ENCODE data around the gene AHRR. TPM values are rescaled to one million over a fixed set of nuclear protein-coding genes. Genes with fewer than 3 reads are reported as not detected.

The AHRR gene
- total and polyA plus RNA-seq, 2 experiments from 2014 or later, result 0.27 to 1.8 TPM

DNA sequence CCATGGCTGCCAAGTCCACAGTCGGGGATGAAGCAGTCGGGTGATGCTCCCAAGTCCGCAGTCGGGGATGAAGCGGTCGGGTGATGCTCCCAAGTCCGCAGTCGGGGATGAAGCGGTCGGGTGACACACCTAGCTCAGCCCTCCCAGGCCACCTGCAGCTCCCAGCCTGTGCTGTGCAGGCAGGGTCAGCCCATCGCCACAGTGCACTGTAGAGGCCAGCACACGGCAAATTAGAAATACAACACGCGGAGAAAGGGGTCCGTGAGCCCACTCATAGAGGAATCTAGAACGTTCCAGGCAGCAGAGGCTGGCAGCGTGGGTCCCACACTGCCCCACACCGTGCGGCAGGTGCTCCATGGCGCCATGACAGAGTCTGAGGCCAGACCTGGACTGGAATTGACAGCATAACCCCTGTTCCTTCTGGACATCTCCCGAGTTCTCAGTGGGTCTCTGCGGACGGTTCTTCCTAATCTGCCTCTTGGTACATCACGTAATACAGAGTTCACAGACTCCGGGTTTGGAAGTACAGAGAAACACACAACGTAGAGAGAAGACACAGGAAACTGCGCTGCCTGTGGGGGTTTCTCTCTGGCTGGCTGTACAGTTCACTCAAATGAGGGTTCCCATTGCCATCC is 113.8 kb downstream of the AHRR start:
- Histone ChIP-seq H3K27me3 (ENCODE audit: insufficient read depth) (no peaks in the 10 kb centered on the region), H3K4me2 (no peak overlapping the region), H3K36me3 (ENCODE audit: insufficient read depth) (no peaks in the 10 kb centered on the region), H2AFZ (no peak overlapping the region), H3K4me1 (ENCODE audit: insufficient read depth) (no peaks in the 10 kb centered on the region), H3K4me3 (no peak overlapping the region), H3K79me2 (replicated peaks; ENCODE audit: insufficient read depth) (no peaks in the 10 kb centered on the region), H3K9me2 (ENCODE audit: insufficient read depth) (no peaks in the 10 kb centered on the region), H4K20me1 (replicated peaks; ENCODE audit: insufficient read depth) (no peaks in the 10 kb centered on the region), H3F3A (replicated peaks; ENCODE audit: low read depth) (no peaks in the 10 kb centered on the region), H3K27ac (ENCODE audit: low read depth) (no peak overlapping the region)
- H3K27ac Mint-ChIP-seq, result no peak overlapping the region
- no peak overlapping the region for H3K4me3 Mint-ChIP-seq
- H3K27me3 Mint-ChIP-seq (ENCODE audit: insufficient read depth, low read depth, poor library complexity), result peaks cover 9% of the 10 kb centered on the region
- no peak for ATAC-seq
- no peak for DNase-seq (ENCODE audit: low spot score)
- TF ChIP-seq, protein P1, sequence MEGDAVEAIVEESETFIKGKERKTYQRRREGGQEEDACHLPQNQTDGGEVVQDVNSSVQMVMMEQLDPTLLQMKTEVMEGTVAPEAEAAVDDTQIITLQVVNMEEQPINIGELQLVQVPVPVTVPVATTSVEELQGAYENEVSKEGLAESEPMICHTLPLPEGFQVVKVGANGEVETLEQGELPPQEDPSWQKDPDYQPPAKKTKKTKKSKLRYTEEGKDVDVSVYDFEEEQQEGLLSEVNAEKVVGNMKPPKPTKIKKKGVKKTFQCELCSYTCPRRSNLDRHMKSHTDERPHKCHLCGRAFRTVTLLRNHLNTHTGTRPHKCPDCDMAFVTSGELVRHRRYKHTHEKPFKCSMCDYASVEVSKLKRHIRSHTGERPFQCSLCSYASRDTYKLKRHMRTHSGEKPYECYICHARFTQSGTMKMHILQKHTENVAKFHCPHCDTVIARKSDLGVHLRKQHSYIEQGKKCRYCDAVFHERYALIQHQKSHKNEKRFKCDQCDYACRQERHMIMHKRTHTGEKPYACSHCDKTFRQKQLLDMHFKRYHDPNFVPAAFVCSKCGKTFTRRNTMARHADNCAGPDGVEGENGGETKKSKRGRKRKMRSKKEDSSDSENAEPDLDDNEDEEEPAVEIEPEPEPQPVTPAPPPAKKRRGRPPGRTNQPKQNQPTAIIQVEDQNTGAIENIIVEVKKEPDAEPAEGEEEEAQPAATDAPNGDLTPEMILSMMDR (conservative IDR thresholded peaks at IDR 0.05; ENCODE audit: low read depth in 2 of 2), result no peak
- TF ChIP-seq POLR2AphosphoS5 (IDR thresholded peaks at IDR 0.05; ENCODE audit: low read depth) (no peak), JUNB (IDR thresholded peaks at IDR 0.05; ENCODE audit: unreplicated experiment) (no peak), EZH2 (IDR thresholded peaks at IDR 0.05; ENCODE audit: low read depth, unreplicated experiment) (no peak), CREB1 (CRISPR knock-in tag; IDR thresholded peaks at IDR 0.05; ENCODE audit: low read depth) (no peak), ZNF331 (CRISPR knock-in tag; IDR thresholded peaks at IDR 0.05; ENCODE audit: low read depth) (no peak), ZNF114 (CRISPR knock-in tag; IDR thresholded peaks at IDR 0.05) (no peak), EZH2phosphoT487 (IDR thresholded peaks at IDR 0.05; ENCODE audit: unreplicated experiment) (no peak), STAT1 (IDR thresholded peaks at IDR 0.05; ENCODE audit: unreplicated experiment) (no peak), NANOG (IDR thresholded peaks at IDR 0.05; ENCODE audit: borderline replicate concordance) (no peak)
- TF ChIP-seq, protein P2, sequence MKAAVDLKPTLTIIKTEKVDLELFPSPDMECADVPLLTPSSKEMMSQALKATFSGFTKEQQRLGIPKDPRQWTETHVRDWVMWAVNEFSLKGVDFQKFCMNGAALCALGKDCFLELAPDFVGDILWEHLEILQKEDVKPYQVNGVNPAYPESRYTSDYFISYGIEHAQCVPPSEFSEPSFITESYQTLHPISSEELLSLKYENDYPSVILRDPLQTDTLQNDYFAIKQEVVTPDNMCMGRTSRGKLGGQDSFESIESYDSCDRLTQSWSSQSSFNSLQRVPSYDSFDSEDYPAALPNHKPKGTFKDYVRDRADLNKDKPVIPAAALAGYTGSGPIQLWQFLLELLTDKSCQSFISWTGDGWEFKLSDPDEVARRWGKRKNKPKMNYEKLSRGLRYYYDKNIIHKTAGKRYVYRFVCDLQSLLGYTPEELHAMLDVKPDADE (IDR thresholded peaks at IDR 0.05), result no peak
- TF ChIP-seq, protein P3, sequence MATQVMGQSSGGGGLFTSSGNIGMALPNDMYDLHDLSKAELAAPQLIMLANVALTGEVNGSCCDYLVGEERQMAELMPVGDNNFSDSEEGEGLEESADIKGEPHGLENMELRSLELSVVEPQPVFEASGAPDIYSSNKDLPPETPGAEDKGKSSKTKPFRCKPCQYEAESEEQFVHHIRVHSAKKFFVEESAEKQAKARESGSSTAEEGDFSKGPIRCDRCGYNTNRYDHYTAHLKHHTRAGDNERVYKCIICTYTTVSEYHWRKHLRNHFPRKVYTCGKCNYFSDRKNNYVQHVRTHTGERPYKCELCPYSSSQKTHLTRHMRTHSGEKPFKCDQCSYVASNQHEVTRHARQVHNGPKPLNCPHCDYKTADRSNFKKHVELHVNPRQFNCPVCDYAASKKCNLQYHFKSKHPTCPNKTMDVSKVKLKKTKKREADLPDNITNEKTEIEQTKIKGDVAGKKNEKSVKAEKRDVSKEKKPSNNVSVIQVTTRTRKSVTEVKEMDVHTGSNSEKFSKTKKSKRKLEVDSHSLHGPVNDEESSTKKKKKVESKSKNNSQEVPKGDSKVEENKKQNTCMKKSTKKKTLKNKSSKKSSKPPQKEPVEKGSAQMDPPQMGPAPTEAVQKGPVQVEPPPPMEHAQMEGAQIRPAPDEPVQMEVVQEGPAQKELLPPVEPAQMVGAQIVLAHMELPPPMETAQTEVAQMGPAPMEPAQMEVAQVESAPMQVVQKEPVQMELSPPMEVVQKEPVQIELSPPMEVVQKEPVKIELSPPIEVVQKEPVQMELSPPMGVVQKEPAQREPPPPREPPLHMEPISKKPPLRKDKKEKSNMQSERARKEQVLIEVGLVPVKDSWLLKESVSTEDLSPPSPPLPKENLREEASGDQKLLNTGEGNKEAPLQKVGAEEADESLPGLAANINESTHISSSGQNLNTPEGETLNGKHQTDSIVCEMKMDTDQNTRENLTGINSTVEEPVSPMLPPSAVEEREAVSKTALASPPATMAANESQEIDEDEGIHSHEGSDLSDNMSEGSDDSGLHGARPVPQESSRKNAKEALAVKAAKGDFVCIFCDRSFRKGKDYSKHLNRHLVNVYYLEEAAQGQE (IDR thresholded peaks at IDR 0.05; ENCODE audit: unreplicated experiment), result no peak
- H3K9me3 Mint-ChIP-seq, result no peaks in the 10 kb centered on the region
- H3K36me3 Mint-ChIP-seq (ENCODE audit: low read depth), result no peaks in the 10 kb centered on the region
- no peaks in the 10 kb centered on the region; the same call in 2 of the 3 replicates for H3K4me1 Mint-ChIP-seq
